ENCODE measurements around the gene DNAI1.

GRCh38 chr9:34457266-34458012, 1.2 kb upstream of the DNAI1 start:
- TF ChIP-seq GATAD2B (conservative IDR thresholded peaks at IDR 0.05; ENCODE audit: low read depth) (no peak), POLR2A (IDR thresholded peaks at IDR 0.05; ENCODE audit: low read depth, low read length) (no peak), ZZZ3 (IDR thresholded peaks at IDR 0.05; ENCODE audit: control insufficient read depth, insufficient read length, low read depth) (no peak), SREBF2 (IDR thresholded peaks at IDR 0.05; ENCODE audit: low read length) (no peak)

Data from GM12878 (cell line).